A673 (cell line): ENCODE measurements around the gene TTC39B.

ENCODE experiments used
- EZH2 ChIP-seq: fragments of 200-600 bp; sonication (generic); IDR thresholded peaks from 2 replicates; pipeline ENCODE4 v1.6.1; 2017; ENCODE audit warnings: borderline replicate concordance, low read depth, mild to moderate bottlenecking, mixed read lengths, antibody characterized with exemption, low read length; ENCODE audit not compliant: poor library complexity, severe bottlenecking
- TF ChIP-seq, protein P1 (sequence below): fragments of 300-800, 200-600 bp; sonication (generic); conservative IDR thresholded peaks from 2 replicates; pipeline ENCODE4 v1.5.1; 2017; ENCODE audit warnings: low read depth, mild to moderate bottlenecking, antibody characterized with exemption, low read length, moderate library complexity, mixed read lengths

DNA sequence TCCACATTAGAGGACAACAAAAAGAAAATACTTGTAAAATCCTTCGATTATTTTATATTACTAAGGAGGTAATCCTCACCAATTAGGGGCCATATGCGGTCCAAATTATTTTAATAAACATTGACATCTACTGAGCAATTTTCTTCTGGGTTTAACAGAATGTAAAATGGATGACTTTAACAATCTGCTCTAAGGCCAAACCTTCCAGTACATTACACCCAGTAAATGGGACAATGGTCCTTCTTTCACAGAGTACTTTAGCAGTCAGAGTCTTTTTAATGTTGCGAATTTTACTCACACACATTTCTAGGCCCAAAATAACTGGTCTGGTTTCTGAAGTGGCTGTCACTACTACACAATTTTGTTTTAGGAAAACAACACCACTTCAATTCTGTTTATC is 106.9 kb downstream of the TTC39B start:
- TF ChIP-seq, protein P1, sequence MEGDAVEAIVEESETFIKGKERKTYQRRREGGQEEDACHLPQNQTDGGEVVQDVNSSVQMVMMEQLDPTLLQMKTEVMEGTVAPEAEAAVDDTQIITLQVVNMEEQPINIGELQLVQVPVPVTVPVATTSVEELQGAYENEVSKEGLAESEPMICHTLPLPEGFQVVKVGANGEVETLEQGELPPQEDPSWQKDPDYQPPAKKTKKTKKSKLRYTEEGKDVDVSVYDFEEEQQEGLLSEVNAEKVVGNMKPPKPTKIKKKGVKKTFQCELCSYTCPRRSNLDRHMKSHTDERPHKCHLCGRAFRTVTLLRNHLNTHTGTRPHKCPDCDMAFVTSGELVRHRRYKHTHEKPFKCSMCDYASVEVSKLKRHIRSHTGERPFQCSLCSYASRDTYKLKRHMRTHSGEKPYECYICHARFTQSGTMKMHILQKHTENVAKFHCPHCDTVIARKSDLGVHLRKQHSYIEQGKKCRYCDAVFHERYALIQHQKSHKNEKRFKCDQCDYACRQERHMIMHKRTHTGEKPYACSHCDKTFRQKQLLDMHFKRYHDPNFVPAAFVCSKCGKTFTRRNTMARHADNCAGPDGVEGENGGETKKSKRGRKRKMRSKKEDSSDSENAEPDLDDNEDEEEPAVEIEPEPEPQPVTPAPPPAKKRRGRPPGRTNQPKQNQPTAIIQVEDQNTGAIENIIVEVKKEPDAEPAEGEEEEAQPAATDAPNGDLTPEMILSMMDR: no peak
- no peak for TF ChIP-seq EZH2
